Measurements from ENCODE around the gene GEMIN2. TPM values are rescaled to one million over a fixed set of nuclear protein-coding genes. Genes with fewer than 3 reads are reported as not detected.

Gene GEMIN2
- total RNA-seq, 1 donor from 2014 or later, result 16.1 TPM

DNA sequence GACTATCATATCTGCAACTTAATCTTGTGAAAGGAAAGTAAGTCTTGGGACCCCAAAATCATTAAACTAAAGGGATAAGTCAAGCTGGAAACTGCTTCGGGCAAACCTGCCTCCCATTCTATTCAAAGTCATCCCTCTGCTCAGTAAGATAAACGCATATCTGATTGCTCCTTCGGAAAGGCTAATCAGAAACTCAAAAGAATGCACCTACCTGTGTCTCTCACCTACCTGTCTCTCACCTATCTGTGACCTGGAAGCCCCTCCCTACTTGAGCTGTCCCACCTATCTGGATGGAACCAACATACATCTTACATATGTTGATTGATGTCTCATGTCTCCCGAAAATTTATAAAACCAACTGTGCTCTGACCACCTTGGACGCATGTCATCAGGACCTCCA lies 31.0 kb upstream of the GEMIN2 start:
- H3K27ac Mint-ChIP-seq (ENCODE audit: unreplicated experiment), result no peak overlapping the region
- DNase-seq, result no peak
- no peak overlapping the region for H3K4me3 Mint-ChIP-seq (ENCODE audit: unreplicated experiment)
- H3K4me1 Mint-ChIP-seq (ENCODE audit: low read depth, unreplicated experiment), result peaks cover 5% of the 10 kb centered on the region
- peaks cover 2% of the 10 kb centered on the region for H3K9me3 Mint-ChIP-seq (ENCODE audit: unreplicated experiment)
- H3K36me3 Mint-ChIP-seq (ENCODE audit: unreplicated experiment), result peaks cover 10% of the 10 kb centered on the region
- no peaks in the 10 kb centered on the region for H3K27me3 Mint-ChIP-seq (ENCODE audit: unreplicated experiment)
- TF ChIP-seq, protein P1, sequence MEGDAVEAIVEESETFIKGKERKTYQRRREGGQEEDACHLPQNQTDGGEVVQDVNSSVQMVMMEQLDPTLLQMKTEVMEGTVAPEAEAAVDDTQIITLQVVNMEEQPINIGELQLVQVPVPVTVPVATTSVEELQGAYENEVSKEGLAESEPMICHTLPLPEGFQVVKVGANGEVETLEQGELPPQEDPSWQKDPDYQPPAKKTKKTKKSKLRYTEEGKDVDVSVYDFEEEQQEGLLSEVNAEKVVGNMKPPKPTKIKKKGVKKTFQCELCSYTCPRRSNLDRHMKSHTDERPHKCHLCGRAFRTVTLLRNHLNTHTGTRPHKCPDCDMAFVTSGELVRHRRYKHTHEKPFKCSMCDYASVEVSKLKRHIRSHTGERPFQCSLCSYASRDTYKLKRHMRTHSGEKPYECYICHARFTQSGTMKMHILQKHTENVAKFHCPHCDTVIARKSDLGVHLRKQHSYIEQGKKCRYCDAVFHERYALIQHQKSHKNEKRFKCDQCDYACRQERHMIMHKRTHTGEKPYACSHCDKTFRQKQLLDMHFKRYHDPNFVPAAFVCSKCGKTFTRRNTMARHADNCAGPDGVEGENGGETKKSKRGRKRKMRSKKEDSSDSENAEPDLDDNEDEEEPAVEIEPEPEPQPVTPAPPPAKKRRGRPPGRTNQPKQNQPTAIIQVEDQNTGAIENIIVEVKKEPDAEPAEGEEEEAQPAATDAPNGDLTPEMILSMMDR (IDR thresholded peaks at IDR 0.05; ENCODE audit: partially characterized antibody, unreplicated experiment), result no peak

DNA sequence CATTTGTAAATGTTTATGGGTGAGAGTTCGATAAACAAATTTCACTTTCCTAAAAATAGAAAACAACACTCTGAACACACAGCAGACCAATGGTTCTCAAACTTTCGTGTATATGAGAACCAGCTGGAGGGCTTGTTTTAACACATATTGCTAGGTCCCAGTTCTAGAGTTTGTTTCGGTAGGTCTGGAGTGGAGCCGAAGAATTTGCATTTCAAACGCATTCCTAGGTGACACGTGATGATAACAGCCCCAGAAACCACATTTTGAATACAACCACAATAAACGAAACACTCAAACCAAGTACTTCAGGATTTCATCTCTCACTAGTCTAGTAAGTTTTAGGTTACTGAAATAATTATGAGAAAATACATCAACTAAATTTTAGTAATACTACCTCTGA lies 28.2 kb upstream of the GEMIN2 start:
- no peak for DNase-seq
- no peak overlapping the region for H3K4me3 Mint-ChIP-seq (ENCODE audit: unreplicated experiment)
- H3K27me3 Mint-ChIP-seq (ENCODE audit: unreplicated experiment), result no peaks in the 10 kb centered on the region
- H3K9me3 Mint-ChIP-seq (ENCODE audit: unreplicated experiment), result peaks cover 1% of the 10 kb centered on the region
- peaks cover 15% of the 10 kb centered on the region for H3K36me3 Mint-ChIP-seq (ENCODE audit: unreplicated experiment)
- H3K4me1 Mint-ChIP-seq (ENCODE audit: low read depth, unreplicated experiment), result no peaks in the 10 kb centered on the region
- H3K27ac Mint-ChIP-seq (ENCODE audit: unreplicated experiment), result no peak overlapping the region
- TF ChIP-seq, protein P1 (IDR thresholded peaks at IDR 0.05; ENCODE audit: partially characterized antibody, unreplicated experiment), result no peak

DNA sequence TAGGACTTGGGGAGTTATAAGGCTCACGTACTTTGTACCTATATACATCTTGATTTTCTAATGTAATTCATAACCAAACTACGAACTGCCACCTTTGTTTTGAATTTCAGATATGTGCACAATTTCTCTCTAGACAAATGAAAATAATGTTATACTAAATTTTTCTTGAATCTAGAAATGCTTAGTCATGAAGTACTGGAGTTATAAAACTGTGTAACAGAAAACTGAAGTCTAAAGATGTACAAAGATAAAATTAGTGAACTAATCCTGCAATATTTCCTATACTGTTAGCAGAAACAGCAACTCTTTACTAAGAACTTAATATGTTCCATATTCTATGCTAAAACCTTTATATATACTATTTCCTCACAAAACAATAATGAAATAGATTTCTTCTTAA lies 26.6 kb upstream of the GEMIN2 start:
- Mint-ChIP-seq H3K4me3 (ENCODE audit: unreplicated experiment) (no peak overlapping the region), H3K4me1 (ENCODE audit: low read depth, unreplicated experiment) (no peaks in the 10 kb centered on the region), H3K27me3 (ENCODE audit: unreplicated experiment) (no peaks in the 10 kb centered on the region), H3K36me3 (ENCODE audit: unreplicated experiment) (peaks cover 15% of the 10 kb centered on the region), H3K9me3 (ENCODE audit: unreplicated experiment) (peaks cover 1% of the 10 kb centered on the region), H3K27ac (ENCODE audit: unreplicated experiment) (no peak overlapping the region)
- no peak for DNase-seq
- TF ChIP-seq, protein P1 (IDR thresholded peaks at IDR 0.05; ENCODE audit: partially characterized antibody, unreplicated experiment), result no peak

GRCh38 chr14:39090548-39091111 lies 23.5 kb upstream of the GEMIN2 start:
- peaks cover 10% of the 10 kb centered on the region for H3K36me3 Mint-ChIP-seq (ENCODE audit: unreplicated experiment)

DNA sequence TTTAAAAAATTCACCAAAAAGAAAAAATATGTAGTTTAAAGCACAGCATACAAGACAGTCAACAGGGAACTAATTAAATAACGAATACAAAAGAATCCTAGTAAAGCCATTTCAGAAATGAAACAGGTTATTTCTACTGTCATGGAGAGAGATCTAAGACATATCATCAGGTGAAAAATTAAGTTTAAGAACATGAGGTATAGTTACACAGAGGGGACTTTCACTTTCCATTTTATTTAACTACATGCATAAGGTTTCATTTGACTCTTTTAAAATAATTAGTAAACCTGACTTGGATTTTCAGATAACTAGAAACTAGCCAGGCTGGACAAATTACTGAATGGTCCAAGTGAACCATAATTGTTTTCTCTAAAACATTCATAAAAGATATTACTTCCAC lies 22.4 kb upstream of the GEMIN2 start:
- Mint-ChIP-seq H3K36me3 (ENCODE audit: unreplicated experiment) (peaks cover 5% of the 10 kb centered on the region), H3K9me3 (ENCODE audit: unreplicated experiment) (peaks cover 1% of the 10 kb centered on the region), H3K4me3 (ENCODE audit: unreplicated experiment) (no peak overlapping the region), H3K27ac (ENCODE audit: unreplicated experiment) (no peak overlapping the region), H3K4me1 (ENCODE audit: low read depth, unreplicated experiment) (no peaks in the 10 kb centered on the region), H3K27me3 (ENCODE audit: unreplicated experiment) (no peaks in the 10 kb centered on the region)
- TF ChIP-seq, protein P1 (IDR thresholded peaks at IDR 0.05; ENCODE audit: partially characterized antibody, unreplicated experiment), result no peak
- no peak for DNase-seq

More at GRCh38 chr14:39090548-39091111, 23.5 kb upstream of the GEMIN2 start:
- H3K27ac Mint-ChIP-seq (ENCODE audit: unreplicated experiment), result no peak overlapping the region
- TF ChIP-seq, protein P1 (IDR thresholded peaks at IDR 0.05; ENCODE audit: partially characterized antibody, unreplicated experiment), result no peak
- no peaks in the 10 kb centered on the region for H3K27me3 Mint-ChIP-seq (ENCODE audit: unreplicated experiment)
- H3K9me3 Mint-ChIP-seq (ENCODE audit: unreplicated experiment), result peaks cover 1% of the 10 kb centered on the region
- H3K4me1 Mint-ChIP-seq (ENCODE audit: low read depth, unreplicated experiment), result no peaks in the 10 kb centered on the region
- no peak for DNase-seq
- no peak overlapping the region for H3K4me3 Mint-ChIP-seq (ENCODE audit: unreplicated experiment)

Data from glutamatergic neuron (in vitro differentiated cells).